ENCODE measurements around the gene COMMD9. TPM values are rescaled to one million over a fixed set of nuclear protein-coding genes. Genes with fewer than 3 reads are reported as not detected.

COMMD9 gene
- total RNA-seq, 2 donors from 2014 or later, result 38.1 to 42.2 TPM

DNA sequence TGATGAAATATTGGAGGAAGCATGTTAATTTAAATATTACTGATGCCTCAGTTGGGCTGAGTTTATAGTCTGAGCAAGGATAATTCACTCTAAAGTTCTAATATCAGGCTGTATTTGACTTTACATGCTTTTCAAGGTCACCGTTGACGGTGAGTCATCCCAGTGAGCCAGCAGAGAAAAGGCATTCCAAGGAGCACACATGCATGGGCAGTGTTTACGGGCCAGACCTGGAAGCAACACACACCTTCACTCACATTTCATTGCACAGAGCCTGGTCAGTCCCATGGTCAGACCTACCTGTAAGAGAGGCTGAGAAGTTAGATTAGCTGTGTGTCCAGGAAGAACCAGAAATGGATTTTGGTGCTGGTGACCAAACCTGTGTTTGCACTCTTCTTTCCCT lies 53.5 kb downstream of the COMMD9 start:
- ATAC-seq (no peak), DNase-seq (no peak)
- intact Hi-C loops (cut with DNase I, micrococcal nuclease), result no loop called here

DNA sequence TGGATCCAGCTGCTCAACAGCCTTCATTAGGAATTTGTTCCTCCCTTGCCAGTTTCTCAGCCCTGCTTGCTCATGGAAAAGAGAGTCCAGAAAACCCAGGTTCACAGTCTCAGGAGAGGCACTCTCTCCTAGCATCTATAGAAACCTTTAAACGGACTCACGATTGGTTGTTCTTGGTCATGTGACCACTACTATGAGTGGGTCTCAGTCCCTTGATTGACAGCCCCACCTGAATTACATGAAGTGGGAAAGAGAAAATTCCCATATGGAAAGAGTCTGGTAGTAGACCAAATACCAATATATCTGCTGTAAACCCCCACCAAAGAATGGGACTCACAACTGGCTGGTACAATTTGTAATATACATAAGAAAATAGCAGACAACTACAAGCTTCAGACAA lies 54.4 kb downstream of the COMMD9 start:
- DNase-seq (no peak), ATAC-seq (no peak)
- intact Hi-C loops (cut with DNase I, micrococcal nuclease), result no loop called here

- no peak for ATAC-seq
- intact Hi-C loops (cut with DNase I, micrococcal nuclease), result no loop called here
- DNase-seq, result no peak
Observed at GRCh38 chr11:36233204-36233603, 56.0 kb downstream of the COMMD9 start.

DNA sequence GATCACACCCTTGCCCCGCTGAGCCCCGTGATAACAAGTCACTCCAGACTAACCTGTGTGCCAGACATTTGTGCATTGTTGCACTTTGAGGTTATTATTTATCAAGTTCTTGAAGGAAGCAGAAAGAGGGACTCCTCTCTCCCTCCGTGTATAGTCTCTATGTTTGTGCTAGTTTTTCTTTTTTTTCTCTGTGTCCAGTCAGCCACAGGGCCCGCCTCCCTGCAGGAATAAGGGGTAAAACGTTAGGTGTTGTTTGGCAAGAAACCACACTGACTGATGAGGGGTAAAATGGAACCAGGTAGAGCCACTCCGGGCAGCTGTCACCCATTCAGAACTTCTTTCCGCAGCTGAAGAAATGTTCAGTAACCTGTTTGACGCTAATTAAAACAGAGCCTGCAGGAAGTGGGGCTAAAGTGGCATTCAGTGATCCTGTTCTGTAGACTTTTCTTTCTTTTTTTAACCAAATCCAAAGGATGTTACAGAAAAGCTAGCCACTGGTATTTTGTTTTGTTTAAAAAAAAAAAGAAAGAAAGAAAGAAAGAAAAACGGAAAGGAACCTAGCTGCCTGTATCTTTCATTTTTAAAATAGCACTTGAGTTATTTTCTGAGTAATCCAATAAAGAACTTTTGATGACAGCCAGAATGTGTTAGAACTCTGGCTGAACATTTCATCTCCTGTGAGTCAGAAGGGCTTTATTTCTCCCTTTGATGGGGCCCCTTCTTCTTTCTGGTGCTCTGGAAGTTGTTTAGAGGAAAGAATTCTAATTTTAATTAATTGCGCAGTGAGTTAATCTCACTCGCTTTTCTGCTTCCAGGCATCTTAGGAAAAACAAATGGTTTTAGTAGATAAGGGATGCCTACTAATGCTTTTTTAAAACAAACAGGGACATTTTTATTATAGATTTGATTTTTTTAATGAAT lies 58.2 kb downstream of the COMMD9 start:
- ATAC-seq, result no peak
- intact Hi-C loops (cut with DNase I, micrococcal nuclease), result no loop called here
- no peak for DNase-seq

DNA sequence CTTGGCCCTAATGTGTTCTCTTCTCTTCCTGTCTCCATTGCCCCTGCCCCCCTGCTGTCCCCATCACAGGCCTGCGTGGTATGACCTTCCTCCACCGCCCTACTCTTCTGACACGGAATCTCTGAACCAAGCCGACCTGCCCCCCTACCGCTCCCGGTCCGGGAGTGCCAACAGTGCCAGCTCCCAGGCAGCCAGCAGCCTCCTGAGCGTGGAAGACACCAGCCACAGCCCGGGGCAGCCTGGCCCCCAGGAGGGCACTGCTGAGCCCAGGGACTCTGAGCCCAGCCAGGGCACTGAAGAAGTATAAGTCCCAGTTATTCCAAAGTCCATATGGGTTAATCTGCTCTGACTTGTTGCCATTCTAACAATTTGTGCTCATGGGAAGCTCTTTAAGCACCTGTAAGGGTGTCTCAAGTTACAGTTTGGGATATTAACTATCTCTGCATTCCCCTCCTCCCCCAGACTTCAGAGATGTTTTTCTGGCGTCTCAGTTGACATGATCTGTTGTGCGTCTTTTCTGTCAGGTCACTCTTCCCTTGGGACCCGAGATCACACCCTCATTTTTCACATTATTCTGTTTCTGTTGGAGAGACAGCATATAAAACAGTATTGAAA lies 60.0 kb downstream of the COMMD9 start:
- ATAC-seq (no peak), DNase-seq (no peak)
- intact Hi-C loops (cut with DNase I, micrococcal nuclease), result no loop called here

- ATAC-seq (no peak), DNase-seq (no peak)
- intact Hi-C loops (cut with DNase I, micrococcal nuclease), result no loop called here
Observed at GRCh38 chr11:36228689-36229088, 60.5 kb downstream of the COMMD9 start.

DNA sequence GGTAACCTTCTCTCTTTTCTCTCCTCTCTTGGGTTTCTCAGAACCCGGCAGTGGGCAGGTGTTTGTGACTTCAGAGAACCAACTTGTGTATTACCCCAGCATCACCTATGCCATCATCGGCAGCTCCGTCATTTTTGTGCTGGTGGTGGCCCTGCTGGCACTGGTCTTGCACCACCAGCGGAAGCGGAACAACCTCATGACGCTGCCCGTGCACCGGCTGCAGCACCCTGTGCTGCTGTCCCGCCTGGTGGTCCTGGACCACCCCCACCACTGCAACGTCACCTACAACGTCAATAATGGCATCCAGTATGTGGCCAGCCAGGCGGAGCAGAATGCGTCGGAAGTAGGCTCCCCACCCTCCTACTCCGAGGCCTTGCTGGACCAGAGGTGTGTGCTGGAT lies 62.2 kb downstream of the COMMD9 start:
- ATAC-seq, result no peak
- intact Hi-C loops (cut with DNase I, micrococcal nuclease), result no loop called here
- DNase-seq, result no peak

DNA sequence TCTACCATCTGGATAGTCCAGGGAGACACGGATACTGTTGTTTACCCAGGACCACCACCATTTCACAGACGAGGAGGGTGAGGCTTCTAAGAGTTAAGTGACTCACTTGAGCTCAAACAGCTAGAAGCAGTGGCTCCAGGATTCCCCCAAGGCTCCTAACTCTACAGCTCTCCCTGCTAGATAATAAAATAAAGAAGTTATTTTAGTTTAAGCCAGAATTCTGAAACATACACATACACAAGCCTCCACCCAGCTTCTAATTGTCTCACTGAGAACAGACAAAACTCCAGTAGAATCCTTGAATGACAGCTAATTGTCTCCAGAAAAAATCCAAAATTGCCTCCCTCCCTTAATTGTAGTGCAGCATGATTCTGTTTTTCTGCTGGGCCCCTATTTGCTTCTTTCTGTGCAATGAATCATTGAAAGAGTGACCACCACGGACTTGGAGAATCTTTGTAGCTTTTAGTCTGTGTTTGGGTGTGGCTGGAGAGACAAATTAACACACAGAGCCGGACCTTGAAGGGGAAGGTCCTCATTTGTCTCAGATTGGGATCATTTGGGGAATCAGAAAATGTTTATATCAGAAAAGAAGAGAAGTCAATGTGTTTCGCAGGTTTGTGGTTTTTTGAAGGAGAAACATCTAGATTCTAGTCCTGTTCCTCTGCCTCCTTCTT lies 64.9 kb downstream of the COMMD9 start:
- no peak for DNase-seq
- no peak for ATAC-seq
- intact Hi-C loops (cut with DNase I, micrococcal nuclease), result no loop called here

DNA sequence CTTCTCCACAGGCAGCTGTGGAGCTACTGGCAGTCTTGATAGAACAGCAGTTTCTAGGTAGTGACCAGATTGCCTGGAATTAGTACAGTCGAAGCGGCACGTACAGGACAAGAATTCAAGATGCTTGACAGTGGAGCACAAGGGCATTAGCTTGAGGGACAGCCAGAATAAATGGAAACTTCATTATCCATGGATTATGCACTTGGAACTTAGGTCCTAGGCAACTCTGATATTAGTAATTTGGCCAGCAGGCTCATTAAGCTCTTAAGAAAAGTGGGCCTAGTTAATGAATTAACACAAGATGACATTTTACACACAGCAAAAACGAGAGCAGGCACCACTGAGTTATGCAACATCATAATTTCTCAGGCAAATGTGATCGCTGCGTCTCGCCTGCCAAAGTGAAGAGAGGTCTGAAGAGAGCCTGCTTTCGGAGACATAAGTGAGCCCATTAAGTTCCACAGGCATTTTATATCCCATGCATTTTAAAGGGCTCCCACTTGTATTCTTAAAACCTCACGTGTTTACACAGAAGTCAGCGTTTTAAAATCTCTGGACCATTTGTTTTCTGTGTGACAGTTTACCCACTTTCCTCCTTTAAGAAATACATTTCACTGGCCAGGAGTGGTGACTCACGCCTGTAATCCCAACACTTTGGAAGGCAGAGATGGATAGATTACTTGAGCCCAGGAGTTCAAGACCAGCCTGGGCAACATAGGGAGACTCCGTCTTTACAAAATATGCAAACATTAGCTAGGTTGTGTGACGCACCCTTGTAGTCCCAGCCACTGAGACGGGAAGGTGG lies 66.2 kb downstream of the COMMD9 start:
- DNase-seq (no peak), ATAC-seq (no peak)
- intact Hi-C loops (cut with DNase I, micrococcal nuclease), result no loop called here

Other genes with a start within 250 kb of the COMMD9 start
- gene PRR5L, start 6.9 kb upstream of the COMMD9 start, total RNA-seq, result 100 to 1,000 TPM; 172 to 264 TPM
- gene TRAF6, start 220.8 kb upstream of the COMMD9 start, total RNA-seq, result 10 to 100 TPM; 11.7 to 15.1 TPM

Measured in left colon (tissue), 2 donors.